Stimulated activated naive CD4-positive, alpha-beta T cell treated with Interleukin-2 at 50 U/mL for 16 hours (primary cell): Measurements from ENCODE around the gene TSC22D4.
A peak's percentile ranks its signal among the peaks of the same experiment; 100 is the strongest.
"Not testable (repeated sequence)": the region's sequence is repeated elsewhere in the genome, so short reads cannot be mapped to it uniquely, and the experiment has no call there.

Experiments
- DNase-seq: peaks from one replicate; lab custom pipeline; 2025; lab: John Stamatoyannopoulos, UW

TSC22D4 gene

DNA sequence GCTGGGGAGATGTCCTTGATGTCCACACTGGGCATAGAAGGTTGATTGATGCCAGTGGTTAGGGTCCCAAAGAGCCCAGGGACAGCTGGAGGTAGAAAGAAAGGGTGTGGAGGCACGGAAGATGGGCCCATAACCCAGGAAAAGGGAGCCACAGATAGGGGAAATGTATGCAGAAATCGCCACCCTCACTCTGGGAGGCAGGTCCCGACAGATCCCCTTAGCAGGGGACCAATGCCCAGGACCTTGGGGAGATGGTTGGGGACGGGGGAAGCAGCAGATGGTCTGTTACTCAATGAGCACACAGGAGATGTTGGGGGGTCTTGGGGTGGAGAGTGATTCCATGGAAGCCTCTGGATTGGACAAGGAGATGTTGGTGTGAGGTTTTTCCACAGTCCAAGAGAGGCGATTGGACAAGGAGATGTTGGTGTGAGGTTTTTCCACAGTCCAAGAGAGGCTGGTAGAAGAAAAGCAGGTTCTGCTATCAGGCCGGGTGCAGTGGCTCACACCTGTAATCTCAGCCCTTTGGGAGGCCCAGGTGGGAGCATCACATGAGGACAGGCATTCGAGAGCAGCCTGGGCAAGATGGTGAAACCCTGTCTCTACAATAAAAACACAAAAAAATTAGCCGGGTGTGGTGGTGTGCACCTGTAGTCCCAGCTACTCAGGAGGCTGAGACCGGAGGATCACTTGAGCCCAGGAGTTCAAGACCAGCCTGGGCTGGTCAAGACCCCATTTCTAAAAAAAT lies 35.7 kb downstream of the TSC22D4 start:
- no peak for DNase-seq

GRCh38 chr7:100441641-100442535 lies 37.1 kb downstream of the TSC22D4 start:
- DNase-seq, result no peak

- not testable (repeated sequence) for DNase-seq
Measured at GRCh38 chr7:100439244-100439643, 39.8 kb downstream of the TSC22D4 start.

DNA sequence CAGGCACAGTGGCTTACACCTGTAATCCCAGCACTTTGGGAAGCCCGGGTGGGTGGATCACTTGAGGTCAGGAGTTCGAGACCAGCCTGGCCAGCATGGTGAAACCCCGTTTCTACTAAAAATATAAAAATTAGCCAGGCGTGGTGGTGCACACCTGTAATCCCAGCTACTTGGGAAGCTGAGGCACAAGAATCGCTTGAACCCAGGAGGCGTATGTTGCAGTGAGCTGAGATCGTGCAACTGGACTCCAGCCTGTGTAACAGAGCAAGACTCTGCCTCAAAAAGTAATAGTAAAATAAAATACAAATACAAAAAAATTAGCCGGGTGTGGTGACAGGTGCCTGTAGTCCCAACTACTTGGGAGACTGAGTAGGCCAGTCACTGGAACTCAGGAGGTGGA lies 40.3 kb downstream of the TSC22D4 start:
- not testable (repeated sequence) for DNase-seq

DNA sequence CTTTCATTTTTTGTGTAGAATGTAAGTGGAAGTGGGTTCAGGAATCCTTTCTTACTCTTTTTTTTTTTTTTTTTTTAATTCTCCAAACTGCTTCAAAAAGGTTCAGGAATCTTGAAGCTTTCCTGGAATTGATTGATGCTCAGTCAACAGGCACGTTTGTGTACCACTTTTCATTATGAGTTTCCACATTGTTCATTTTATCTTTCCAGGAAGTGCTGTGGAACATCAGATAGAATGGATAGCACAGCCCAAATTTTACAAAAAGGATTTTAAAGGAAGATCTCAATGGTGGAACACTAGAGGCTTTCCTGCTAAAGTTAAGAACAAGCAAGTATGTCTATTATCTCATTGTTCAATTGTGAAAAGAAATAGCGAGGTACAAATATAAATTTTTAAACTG lies 40.8 kb downstream of the TSC22D4 start:
- no peak for DNase-seq

DNA sequence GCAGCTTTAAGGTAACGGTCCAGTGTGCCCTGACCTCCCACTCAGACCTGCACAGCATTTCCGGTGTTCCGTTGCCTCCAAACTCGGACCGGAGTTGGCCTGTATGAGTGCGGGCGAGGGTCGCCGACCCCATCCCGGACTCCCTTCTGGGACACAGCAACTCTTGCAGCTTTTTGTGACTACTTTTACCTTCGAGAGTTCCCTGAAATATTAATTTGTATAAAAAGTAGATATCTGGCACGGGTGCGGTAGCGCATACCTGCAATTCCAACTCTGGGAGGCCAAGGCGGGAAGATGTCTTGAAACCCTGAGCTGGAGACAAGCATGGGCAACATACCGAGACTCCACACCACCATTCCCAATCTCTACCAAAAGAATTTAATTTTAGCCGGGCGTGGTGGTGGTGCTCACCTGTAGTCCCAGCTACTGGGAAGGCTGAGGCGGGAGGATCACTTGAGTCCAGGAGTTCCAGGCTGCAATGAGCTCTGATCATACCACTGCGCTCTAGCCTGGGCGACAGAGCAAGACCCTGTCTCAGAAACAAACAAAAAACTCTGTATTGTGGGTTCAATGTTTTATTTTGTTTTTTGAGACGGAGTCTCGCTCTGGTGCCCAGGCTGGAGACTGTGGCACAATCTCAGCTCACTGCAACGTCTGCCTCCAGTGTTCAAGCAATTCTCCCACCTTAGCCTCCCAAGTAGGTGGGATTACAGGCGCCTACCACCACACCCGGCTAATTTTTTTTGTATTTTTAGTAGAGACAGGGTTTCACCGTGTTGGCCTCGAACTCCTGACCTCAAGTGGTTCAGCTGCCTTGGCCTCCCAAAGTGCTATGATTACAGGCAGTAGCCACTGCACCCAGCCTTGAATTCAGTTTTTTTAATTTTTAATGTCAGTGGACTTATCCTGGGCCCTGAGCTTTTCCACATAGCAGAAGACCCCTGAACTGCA lies 41.6 kb downstream of the TSC22D4 start:
- no peak for DNase-seq

- peak; percentile 47 for DNase-seq
Measured at GRCh38 chr7:100435401-100436304, 43.4 kb downstream of the TSC22D4 start.

- no peak for DNase-seq
Measured at GRCh38 chr7:100434297-100435144, 44.5 kb downstream of the TSC22D4 start.

DNA sequence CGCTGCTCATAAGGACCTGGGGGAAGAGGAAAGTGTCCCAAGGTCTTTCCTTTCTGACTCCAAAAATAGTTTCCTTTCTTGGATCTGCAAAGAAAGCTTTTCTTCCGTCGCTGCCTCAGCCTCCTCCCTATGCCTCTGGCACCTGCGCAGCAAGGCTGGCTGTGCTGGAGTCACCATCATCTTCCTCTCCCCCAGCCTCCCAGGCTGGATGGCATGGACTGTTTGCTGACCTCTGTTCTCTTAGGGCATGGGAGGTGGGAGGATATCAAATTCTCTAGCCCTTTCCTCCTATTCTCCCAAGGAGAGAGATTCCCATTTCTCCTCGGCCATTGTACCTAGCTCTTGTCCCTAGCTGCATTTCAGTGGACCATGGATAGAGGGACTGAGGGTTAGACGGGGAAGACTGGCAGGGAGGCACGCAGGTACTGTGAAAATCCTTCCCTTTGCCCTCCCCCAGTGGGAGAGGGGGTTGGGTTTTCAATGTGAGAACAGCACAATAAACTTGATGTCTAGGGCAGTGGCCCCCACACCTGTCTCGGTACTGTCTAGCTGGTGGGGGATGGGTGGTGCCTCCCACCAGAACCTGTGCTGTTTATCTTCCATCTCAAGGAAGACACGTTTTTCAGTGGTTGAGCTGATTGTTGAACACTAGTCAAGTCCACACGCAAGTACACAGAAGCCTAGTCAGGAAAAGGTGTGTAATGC lies 45.3 kb downstream of the TSC22D4 start:
- no peak for DNase-seq

GRCh38 chr7:100433276-100433591 lies 45.8 kb downstream of the TSC22D4 start:
- no peak for DNase-seq

DNA sequence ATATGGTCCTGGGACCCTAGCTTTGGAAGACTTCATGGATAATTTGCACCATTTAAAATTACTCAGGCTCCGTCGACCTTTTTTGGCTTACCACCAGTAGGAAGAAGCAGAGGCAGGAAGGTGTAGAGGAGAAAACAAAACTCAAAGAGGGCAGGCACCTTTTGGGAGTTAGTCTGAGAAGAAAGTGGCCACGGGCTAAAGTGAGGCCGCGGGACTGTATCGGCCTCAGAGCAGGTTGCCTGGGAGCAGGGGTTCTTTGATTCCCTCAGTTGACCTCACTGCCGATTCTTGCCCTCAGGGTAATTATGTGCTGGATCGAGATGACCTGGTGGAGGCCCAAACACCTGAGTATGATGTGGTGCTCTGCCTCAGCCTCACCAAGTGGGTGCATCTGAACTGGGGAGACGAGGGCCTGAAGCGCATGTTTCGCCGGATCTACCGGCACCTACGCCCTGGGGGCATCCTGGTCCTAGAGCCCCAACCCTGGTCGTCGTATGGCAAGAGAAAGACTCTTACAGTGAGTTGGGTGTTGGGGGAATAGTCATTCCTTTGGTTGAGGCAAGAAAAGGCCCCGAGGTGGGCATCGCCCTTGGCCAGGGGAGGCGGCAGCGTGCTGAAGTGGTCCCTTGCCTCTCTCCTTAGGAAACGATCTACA lies 46.3 kb downstream of the TSC22D4 start:
- DNase-seq, result no peak

DNA sequence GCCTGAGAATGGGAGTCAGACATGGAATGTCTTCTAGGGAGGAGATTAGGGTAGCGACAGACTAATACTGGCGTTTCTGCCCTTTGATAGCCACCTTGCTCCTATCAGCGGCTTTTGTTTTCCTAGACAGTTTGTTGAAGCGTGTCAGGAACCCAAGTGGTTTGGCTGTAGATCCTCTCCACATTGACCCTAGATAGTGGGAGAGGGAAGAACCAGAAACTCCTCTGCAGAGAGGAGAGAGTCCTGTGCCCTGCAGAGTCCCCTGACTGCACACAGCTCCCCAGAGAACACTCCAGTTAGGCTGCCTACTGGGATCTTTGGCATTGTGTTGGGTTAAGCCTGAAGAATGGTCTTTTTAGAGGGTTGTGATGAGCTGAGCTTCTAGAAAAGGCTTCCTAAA lies 47.0 kb downstream of the TSC22D4 start:
- no peak for DNase-seq

DNA sequence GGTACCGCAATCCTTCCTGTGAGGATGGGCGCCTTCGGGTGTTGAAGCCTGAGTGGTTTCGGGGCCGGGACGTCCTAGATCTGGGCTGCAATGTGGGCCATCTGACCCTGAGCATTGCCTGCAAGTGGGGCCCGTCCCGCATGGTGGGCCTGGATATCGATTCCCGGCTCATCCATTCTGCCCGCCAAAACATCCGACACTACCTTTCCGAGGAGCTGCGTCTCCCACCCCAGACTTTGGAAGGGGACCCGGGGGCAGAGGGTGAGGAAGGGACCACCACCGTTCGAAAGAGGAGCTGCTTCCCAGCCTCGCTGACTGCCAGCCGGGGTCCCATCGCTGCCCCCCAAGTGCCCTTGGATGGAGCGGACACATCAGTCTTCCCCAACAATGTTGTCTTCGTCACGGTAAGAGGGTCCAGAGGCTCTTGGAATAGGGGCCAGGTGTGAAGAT lies 47.7 kb downstream of the TSC22D4 start:
- DNase-seq, result no peak

GRCh38 chr7:100430493-100431285 lies 48.3 kb downstream of the TSC22D4 start:
- peak; percentile 39 for DNase-seq

- DNase-seq, result peak; percentile 91
Measured at GRCh38 chr7:100429637-100430492, 49.1 kb downstream of the TSC22D4 start, which contains the start of gene MEPCE. TSS of gene MEPCE (plus strand) at chr7:100429831. CDS start at chr7:100430019, 188 bp downstream.

DNA sequence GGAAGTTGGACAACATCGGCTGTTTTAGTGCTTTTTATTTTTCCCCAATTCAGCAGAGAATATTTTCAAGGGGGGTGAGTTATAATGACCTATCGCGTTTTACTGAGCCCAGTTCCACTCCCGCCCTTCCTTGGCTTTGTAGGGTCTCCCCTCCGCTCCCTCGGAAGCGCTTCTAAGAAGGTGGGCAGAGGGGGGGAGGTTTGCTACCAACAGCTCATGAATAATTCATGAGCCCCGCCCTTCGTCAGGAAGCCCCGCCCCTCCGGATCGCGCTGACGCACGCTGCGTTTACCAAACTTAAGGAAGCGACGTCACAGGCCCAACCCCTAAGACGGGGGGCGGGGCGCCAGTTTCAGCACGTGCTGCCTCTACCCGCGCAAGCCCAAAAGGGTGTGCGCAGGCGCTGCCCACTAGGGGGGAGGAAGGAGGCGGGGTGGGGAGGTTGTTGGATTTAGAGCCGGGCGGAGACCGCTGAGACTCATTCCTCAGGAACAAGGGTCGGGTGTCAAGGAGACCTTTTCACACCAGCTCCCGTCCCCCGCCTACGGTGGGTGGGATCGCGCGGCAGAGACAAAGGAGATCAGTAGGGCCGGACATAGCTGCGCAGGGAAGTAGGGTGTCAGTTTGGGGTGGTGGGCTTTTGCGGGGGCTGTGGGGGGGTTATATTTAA lies 49.9 kb downstream of the TSC22D4 start:
- DNase-seq, result peak; percentile 100
